Measurements from ENCODE around the gene CEP57L1. TPM values are rescaled to one million over a fixed set of nuclear protein-coding genes. Genes with fewer than 3 reads are reported as not detected.
"Not testable (repeated sequence)": the region's sequence is repeated elsewhere in the genome, so short reads cannot be mapped to it uniquely, and the experiment has no call there.

CEP57L1 gene
- polyA plus RNA-seq, 2 donors: 3.1 to 4.8 TPM

- H3K36me3 ChIP-seq (ENCODE audit: control insufficient read depth in 2 of 2, insufficient read depth in 2 of 2, low read length in 1 of 2): no peaks in the 10 kb centered on the region
- WGBS, 2 donors: 54 to 77% methylated on average over 1 of the region's 1 CpG
- H3K4me1 ChIP-seq (ENCODE audit: control insufficient read depth in 2 of 2, insufficient read depth in 2 of 2, low read length in 1 of 2): no peaks in the 10 kb centered on the region
- no peak overlapping the region for H3K27ac ChIP-seq (ENCODE audit: low read depth in 2 of 2, low read length in 1 of 2)
- no peaks in the 10 kb centered on the region for H3K27me3 ChIP-seq (ENCODE audit: control insufficient read depth in 1 of 2, insufficient read depth in 2 of 2, low read length in 2 of 2)
- H3K4me3 ChIP-seq (ENCODE audit: low read depth in 1 of 2, low read length in 2 of 2): no peak overlapping the region
- H3K9me3 ChIP-seq (ENCODE audit: control insufficient read depth in 2 of 2, insufficient read depth in 1 of 2, low read depth in 1 of 2, low read length in 1 of 2): no peaks in the 10 kb centered on the region
Observed at GRCh38 chr6:109102762-109103161, 7.5 kb downstream of the CEP57L1 start.

GRCh38 chr6:109103942-109104341 lies 8.6 kb downstream of the CEP57L1 start:
- H3K4me1 ChIP-seq (ENCODE audit: control insufficient read depth in 2 of 2, insufficient read depth in 2 of 2, low read length in 1 of 2): no peaks in the 10 kb centered on the region
- H3K4me3 ChIP-seq (ENCODE audit: low read depth in 1 of 2, low read length in 2 of 2): no peak overlapping the region
- H3K27me3 ChIP-seq (ENCODE audit: control insufficient read depth in 1 of 2, insufficient read depth in 2 of 2, low read length in 2 of 2): no peaks in the 10 kb centered on the region
- no peaks in the 10 kb centered on the region for H3K36me3 ChIP-seq (ENCODE audit: control insufficient read depth in 2 of 2, insufficient read depth in 2 of 2, low read length in 1 of 2)
- no peak overlapping the region for H3K27ac ChIP-seq (ENCODE audit: low read depth in 2 of 2, low read length in 1 of 2)
- H3K9me3 ChIP-seq (ENCODE audit: control insufficient read depth in 2 of 2, insufficient read depth in 1 of 2, low read depth in 1 of 2, low read length in 1 of 2): no peaks in the 10 kb centered on the region

- H3K4me3 ChIP-seq (ENCODE audit: low read depth in 1 of 2, low read length in 2 of 2): no peak overlapping the region
- WGBS, 2 donors: 94% methylated on average over 3 of the region's 3 CpGs
Observed at GRCh38 chr6:109104512-109104911, 9.2 kb downstream of the CEP57L1 start.

GRCh38 chr6:109105681-109106080 lies 10.4 kb downstream of the CEP57L1 start:
- Histone ChIP-seq H3K4me1 (ENCODE audit: control insufficient read depth in 2 of 2, insufficient read depth in 2 of 2, low read length in 1 of 2) (no peaks in the 10 kb centered on the region), H3K36me3 (ENCODE audit: control insufficient read depth in 2 of 2, insufficient read depth in 2 of 2, low read length in 1 of 2) (no peaks in the 10 kb centered on the region), H3K4me3 (ENCODE audit: low read depth in 1 of 2, low read length in 2 of 2) (no peak overlapping the region), H3K27me3 (ENCODE audit: control insufficient read depth in 1 of 2, insufficient read depth in 2 of 2, low read length in 2 of 2) (no peaks in the 10 kb centered on the region), H3K27ac (ENCODE audit: low read depth in 2 of 2, low read length in 1 of 2) (no peak overlapping the region), H3K9me3 (ENCODE audit: control insufficient read depth in 2 of 2, insufficient read depth in 1 of 2, low read depth in 1 of 2, low read length in 1 of 2) (no peaks in the 10 kb centered on the region)
- WGBS, 2 donors: 87 to 88% methylated on average over 5 of the region's 5 CpGs

More at GRCh38 chr6:109104512-109104911, 9.2 kb downstream of the CEP57L1 start:
- no peaks in the 10 kb centered on the region for H3K27me3 ChIP-seq (ENCODE audit: control insufficient read depth in 1 of 2, insufficient read depth in 2 of 2, low read length in 2 of 2)
- no peaks in the 10 kb centered on the region for H3K9me3 ChIP-seq (ENCODE audit: control insufficient read depth in 2 of 2, insufficient read depth in 1 of 2, low read depth in 1 of 2, low read length in 1 of 2)
- H3K36me3 ChIP-seq (ENCODE audit: control insufficient read depth in 2 of 2, insufficient read depth in 2 of 2, low read length in 1 of 2): no peaks in the 10 kb centered on the region
- H3K4me1 ChIP-seq (ENCODE audit: control insufficient read depth in 2 of 2, insufficient read depth in 2 of 2, low read length in 1 of 2): no peaks in the 10 kb centered on the region
- no peak overlapping the region for H3K27ac ChIP-seq (ENCODE audit: low read depth in 2 of 2, low read length in 1 of 2)

GRCh38 chr6:109109663-109110062 lies 14.4 kb downstream of the CEP57L1 start:
- not testable (repeated sequence) for H3K4me1 ChIP-seq (ENCODE audit: control insufficient read depth in 2 of 2, insufficient read depth in 2 of 2, low read length in 1 of 2); H3K27me3 ChIP-seq (ENCODE audit: control insufficient read depth in 1 of 2, insufficient read depth in 2 of 2, low read length in 2 of 2); H3K36me3 ChIP-seq (ENCODE audit: control insufficient read depth in 2 of 2, insufficient read depth in 2 of 2, low read length in 1 of 2); H3K4me3 ChIP-seq (ENCODE audit: low read depth in 1 of 2, low read length in 2 of 2); H3K27ac ChIP-seq (ENCODE audit: low read depth in 2 of 2, low read length in 1 of 2); H3K9me3 ChIP-seq (ENCODE audit: control insufficient read depth in 2 of 2, insufficient read depth in 1 of 2, low read depth in 1 of 2, low read length in 1 of 2)
- WGBS, 2 donors: 91 to 93% methylated on average over 8 of the region's 8 CpGs

GRCh38 chr6:109112663-109113062 lies 17.4 kb downstream of the CEP57L1 start:
- 75 to 84% methylated on average over 3 of the region's 3 CpGs for WGBS, 2 donors
- H3K27me3 ChIP-seq (ENCODE audit: control insufficient read depth in 1 of 2, insufficient read depth in 2 of 2, low read length in 2 of 2); H3K36me3 ChIP-seq (ENCODE audit: control insufficient read depth in 2 of 2, insufficient read depth in 2 of 2, low read length in 1 of 2); H3K4me1 ChIP-seq (ENCODE audit: control insufficient read depth in 2 of 2, insufficient read depth in 2 of 2, low read length in 1 of 2); H3K9me3 ChIP-seq (ENCODE audit: control insufficient read depth in 2 of 2, insufficient read depth in 1 of 2, low read depth in 1 of 2, low read length in 1 of 2); H3K4me3 ChIP-seq (ENCODE audit: low read depth in 1 of 2, low read length in 2 of 2); H3K27ac ChIP-seq (ENCODE audit: low read depth in 2 of 2, low read length in 1 of 2): not testable (repeated sequence)

GRCh38 chr6:109117346-109118035 lies 22.2 kb downstream of the CEP57L1 start:
- no peaks in the 10 kb centered on the region for H3K4me1 ChIP-seq (ENCODE audit: control insufficient read depth in 2 of 2, insufficient read depth in 2 of 2, low read length in 1 of 2)

GRCh38 chr6:109118337-109118736 lies 23.0 kb downstream of the CEP57L1 start:
- H3K27ac ChIP-seq (ENCODE audit: low read depth in 2 of 2, low read length in 1 of 2): no peak overlapping the region
- H3K9me3 ChIP-seq (ENCODE audit: control insufficient read depth in 2 of 2, insufficient read depth in 1 of 2, low read depth in 1 of 2, low read length in 1 of 2): no peaks in the 10 kb centered on the region
- H3K4me1 ChIP-seq (ENCODE audit: control insufficient read depth in 2 of 2, insufficient read depth in 2 of 2, low read length in 1 of 2): no peaks in the 10 kb centered on the region
- H3K27me3 ChIP-seq (ENCODE audit: control insufficient read depth in 1 of 2, insufficient read depth in 2 of 2, low read length in 2 of 2): no peaks in the 10 kb centered on the region
- no peaks in the 10 kb centered on the region for H3K36me3 ChIP-seq (ENCODE audit: control insufficient read depth in 2 of 2, insufficient read depth in 2 of 2, low read length in 1 of 2)
- H3K4me3 ChIP-seq (ENCODE audit: low read depth in 1 of 2, low read length in 2 of 2): no peak overlapping the region
- 62 to 64% methylated on average over 5 of the region's 5 CpGs for WGBS, 2 donors

More at GRCh38 chr6:109117346-109118035, 22.2 kb downstream of the CEP57L1 start:
- Histone ChIP-seq H3K27me3 (ENCODE audit: control insufficient read depth in 1 of 2, insufficient read depth in 2 of 2, low read length in 2 of 2) (no peaks in the 10 kb centered on the region), H3K27ac (ENCODE audit: low read depth in 2 of 2, low read length in 1 of 2) (no peak overlapping the region), H3K4me3 (ENCODE audit: low read depth in 1 of 2, low read length in 2 of 2) (no peak overlapping the region), H3K9me3 (ENCODE audit: control insufficient read depth in 2 of 2, insufficient read depth in 1 of 2, low read depth in 1 of 2, low read length in 1 of 2) (no peaks in the 10 kb centered on the region), H3K36me3 (ENCODE audit: control insufficient read depth in 2 of 2, insufficient read depth in 2 of 2, low read length in 1 of 2) (no peaks in the 10 kb centered on the region)
- 56 to 62% methylated on average over 5 of the region's 5 CpGs for WGBS, 2 donors

GRCh38 chr6:109118871-109119354 lies 23.6 kb downstream of the CEP57L1 start:
- Histone ChIP-seq H3K4me1 (ENCODE audit: control insufficient read depth in 2 of 2, insufficient read depth in 2 of 2, low read length in 1 of 2) (no peaks in the 10 kb centered on the region), H3K27ac (ENCODE audit: low read depth in 2 of 2, low read length in 1 of 2) (no peak overlapping the region), H3K36me3 (ENCODE audit: control insufficient read depth in 2 of 2, insufficient read depth in 2 of 2, low read length in 1 of 2) (no peaks in the 10 kb centered on the region), H3K27me3 (ENCODE audit: control insufficient read depth in 1 of 2, insufficient read depth in 2 of 2, low read length in 2 of 2) (no peaks in the 10 kb centered on the region), H3K9me3 (ENCODE audit: control insufficient read depth in 2 of 2, insufficient read depth in 1 of 2, low read depth in 1 of 2, low read length in 1 of 2) (no peaks in the 10 kb centered on the region), H3K4me3 (ENCODE audit: low read depth in 1 of 2, low read length in 2 of 2) (no peak overlapping the region)
- 72 to 80% methylated on average over 3 of the region's 3 CpGs for WGBS, 2 donors

- no peak overlapping the region for H3K27ac ChIP-seq (ENCODE audit: low read depth in 2 of 2, low read length in 1 of 2)
- H3K4me1 ChIP-seq (ENCODE audit: control insufficient read depth in 2 of 2, insufficient read depth in 2 of 2, low read length in 1 of 2): no peaks in the 10 kb centered on the region
- no peaks in the 10 kb centered on the region for H3K9me3 ChIP-seq (ENCODE audit: control insufficient read depth in 2 of 2, insufficient read depth in 1 of 2, low read depth in 1 of 2, low read length in 1 of 2)
Observed at GRCh38 chr6:109121411-109121810, 26.1 kb downstream of the CEP57L1 start.

More at GRCh38 chr6:109121411-109121810, 26.1 kb downstream of the CEP57L1 start:
- H3K4me3 ChIP-seq (ENCODE audit: low read depth in 1 of 2, low read length in 2 of 2): no peak overlapping the region
- no peaks in the 10 kb centered on the region for H3K27me3 ChIP-seq (ENCODE audit: control insufficient read depth in 1 of 2, insufficient read depth in 2 of 2, low read length in 2 of 2)
- no peaks in the 10 kb centered on the region for H3K36me3 ChIP-seq (ENCODE audit: control insufficient read depth in 2 of 2, insufficient read depth in 2 of 2, low read length in 1 of 2)
